KOPT-K1 (cell line): ENCODE results near the gene STON2.

Experiments
- H3K27ac ChIP-seq: fragments of 200-600 bp; sonication (generic); 2 replicates; pipeline ENCODE4 v1.5.1; 2016; ENCODE audit warnings: antibody characterized with exemption, mild to moderate bottlenecking, low read depth, low read length; ENCODE audit not compliant: poor library complexity, severe bottlenecking
- H3K36me3 ChIP-seq: fragments of 200-600 bp; sonication (generic); 2 replicates; pipeline ENCODE4 v1.5.1; 2017; ENCODE audit warnings: antibody characterized with exemption, mild to moderate bottlenecking, low read length, moderate library complexity; ENCODE audit not compliant: insufficient read depth
- H3K9me3 ChIP-seq: fragments of 200-600 bp; sonication (generic); 2 replicates; pipeline ENCODE4 v1.5.1; 2017; ENCODE audit warnings: antibody characterized with exemption, low read length, mild to moderate bottlenecking; ENCODE audit not compliant: insufficient read depth, poor library complexity, severe bottlenecking

Gene STON2

DNA sequence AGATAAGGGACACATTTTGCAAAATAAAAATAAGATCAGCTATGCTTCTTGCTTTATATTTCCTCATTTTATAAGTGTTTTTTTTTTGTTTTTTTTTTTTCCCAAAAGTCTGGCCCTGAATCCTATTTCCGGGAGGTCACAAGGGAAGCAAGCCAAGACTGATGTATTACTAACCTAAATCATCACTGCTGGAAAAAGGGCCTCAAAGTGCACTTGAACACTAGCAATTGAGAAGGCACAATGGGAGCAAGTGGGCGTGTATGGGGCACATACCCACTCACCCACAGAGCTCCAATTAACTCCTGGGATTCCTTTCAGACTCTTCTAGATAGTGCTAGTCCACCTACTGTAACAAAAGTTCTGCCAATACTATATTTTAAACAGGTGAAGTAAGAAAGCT lies 58.8 kb downstream of the STON2 start:
- Histone ChIP-seq H3K36me3 (no peaks in the 10 kb centered on the region), H3K27ac (no peak overlapping the region), H3K9me3 (no peaks in the 10 kb centered on the region)

DNA sequence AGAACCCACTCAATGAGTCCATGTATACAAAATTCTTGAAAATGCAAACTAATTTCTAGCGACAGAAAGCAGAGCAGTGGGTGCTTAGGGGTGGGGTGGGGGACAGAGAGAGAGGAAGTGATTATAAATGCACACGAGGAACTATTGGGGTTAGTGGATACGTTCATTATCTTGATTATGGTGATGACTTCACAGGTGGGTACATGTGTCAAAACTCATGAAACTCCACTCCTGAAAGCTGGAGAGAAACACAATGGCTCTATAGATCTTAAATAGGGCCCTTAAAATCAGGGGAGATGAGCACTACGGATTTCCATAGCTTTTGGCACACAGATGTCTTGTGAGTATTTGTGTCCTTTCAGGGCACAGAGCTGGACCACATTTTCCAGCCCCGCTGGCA lies 59.9 kb downstream of the STON2 start:
- H3K27ac ChIP-seq, result no peak overlapping the region
- H3K36me3 ChIP-seq, result no peaks in the 10 kb centered on the region
- no peaks in the 10 kb centered on the region for H3K9me3 ChIP-seq

DNA sequence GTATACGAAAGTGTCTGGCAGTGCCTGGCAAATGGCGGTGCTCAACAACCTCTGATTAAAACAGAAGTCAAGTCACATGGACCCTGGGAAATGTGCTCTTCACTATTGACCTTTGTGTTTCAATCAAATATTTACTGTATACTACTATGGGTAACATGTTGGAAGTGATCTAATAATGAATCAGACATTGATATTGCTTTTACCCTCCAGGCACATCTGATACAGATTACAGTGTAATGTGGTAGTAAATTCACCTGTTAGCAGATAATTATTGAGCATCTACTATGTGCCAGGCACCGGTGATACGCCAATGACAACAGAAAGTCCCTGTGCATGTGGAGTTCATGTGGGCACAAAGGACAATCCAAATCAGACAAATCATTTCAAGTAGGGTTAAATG lies 63.1 kb downstream of the STON2 start:
- Histone ChIP-seq H3K9me3 (no peaks in the 10 kb centered on the region), H3K27ac (no peak overlapping the region), H3K36me3 (no peaks in the 10 kb centered on the region)

DNA sequence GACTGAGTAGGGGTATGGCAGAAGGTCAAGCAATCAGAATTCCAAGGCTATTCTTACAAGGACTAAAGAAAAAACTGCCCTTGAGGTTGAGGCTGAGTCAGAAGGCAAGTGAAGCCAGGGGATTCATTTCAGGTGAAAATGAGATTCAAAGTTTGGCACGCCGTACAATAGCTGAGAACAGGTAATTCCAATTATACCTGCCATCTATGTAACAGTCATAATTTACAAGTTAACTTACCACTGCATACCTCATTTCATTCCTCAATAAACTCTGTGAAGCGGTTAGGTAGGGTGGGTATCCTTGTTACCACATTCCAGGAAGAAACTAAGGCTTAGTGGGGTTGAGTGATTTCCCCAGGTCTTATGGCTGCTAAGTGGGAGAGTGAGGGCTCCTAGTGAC lies 64.1 kb downstream of the STON2 start:
- Histone ChIP-seq H3K27ac (no peak overlapping the region), H3K9me3 (no peaks in the 10 kb centered on the region), H3K36me3 (no peaks in the 10 kb centered on the region)

DNA sequence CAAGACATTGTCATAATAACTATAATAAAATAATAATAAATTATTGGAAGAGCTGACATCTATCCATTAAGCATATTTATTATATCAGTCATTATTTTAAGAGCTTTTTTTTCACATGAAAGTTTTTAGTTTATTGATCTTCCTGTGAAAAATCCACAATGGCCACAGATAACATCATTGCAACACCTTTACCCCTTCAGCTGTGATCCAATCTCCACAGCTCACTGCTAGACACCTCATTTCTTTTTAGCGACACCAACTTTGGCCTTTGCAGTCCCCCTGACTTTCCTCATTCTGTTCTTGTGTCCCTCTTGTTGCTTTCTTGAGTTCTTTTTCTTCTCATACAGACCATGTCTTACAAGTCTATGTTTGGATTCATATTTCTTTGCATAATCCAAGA lies 67.4 kb downstream of the STON2 start:
- no peaks in the 10 kb centered on the region for H3K36me3 ChIP-seq
- no peaks in the 10 kb centered on the region for H3K9me3 ChIP-seq
- H3K27ac ChIP-seq, result no peak overlapping the region

DNA sequence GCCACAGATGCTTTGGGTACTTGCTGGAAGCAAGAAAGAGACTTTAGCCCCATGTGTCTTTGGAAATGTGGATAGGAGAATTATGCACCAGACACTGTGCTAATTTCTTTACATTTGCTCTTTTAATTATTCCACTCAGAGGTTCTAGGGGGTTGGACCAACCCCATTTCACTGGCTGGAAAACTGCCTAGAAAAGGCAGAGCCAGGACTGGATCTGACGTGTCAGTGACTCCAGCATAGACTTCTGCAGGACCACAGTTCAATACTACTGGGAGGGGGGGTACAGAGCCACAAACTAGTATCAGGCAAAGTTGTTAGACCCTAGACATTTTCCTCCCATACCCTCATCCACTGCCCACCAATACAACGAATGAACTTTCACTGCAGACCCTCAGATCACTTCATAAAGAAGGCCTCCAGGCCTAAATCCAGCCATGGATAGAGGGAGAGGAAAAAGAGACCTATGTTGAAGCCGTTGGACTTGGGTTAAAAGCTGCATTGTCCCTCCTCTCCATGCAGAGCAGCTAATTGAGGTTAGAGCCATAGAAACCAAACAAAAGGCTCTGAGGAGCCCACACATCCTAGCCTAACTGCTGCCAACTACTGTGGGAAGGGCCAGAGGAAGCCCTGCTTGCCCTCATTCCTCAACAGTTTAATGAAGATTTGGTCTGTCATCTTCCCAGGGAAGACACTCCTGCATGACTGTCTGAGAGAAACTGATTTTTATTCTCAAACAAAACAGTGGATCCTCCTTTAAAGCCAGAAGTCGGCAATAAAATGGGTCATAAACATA lies 68.7 kb downstream of the STON2 start:
- Histone ChIP-seq H3K36me3 (no peaks in the 10 kb centered on the region), H3K27ac (no peak overlapping the region), H3K9me3 (no peaks in the 10 kb centered on the region)

DNA sequence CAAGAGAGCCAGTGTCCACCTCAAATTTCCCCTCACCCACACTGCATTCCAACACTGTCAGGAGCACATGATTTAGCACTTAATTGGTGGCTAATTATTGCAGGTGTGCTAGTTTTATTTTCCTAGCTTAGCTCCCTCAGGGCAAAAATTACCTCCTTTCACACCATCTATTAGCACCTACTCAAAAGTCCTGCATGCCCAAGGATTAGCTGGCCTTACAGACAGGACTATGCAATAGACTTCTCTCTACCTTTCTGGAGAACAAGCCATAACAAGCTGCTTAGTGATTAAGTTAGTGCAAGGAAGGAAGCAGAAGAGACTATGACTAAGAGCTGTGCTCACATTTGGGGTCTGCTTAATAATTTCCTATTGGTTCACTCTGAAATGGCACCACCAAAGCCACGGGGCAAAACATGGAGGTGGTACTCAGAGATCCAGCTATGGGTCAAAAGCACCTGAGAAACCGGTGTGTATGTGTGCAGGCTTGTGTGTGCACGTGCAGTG lies 69.5 kb downstream of the STON2 start:
- Histone ChIP-seq H3K27ac (no peak overlapping the region), H3K9me3 (no peaks in the 10 kb centered on the region), H3K36me3 (no peaks in the 10 kb centered on the region)

DNA sequence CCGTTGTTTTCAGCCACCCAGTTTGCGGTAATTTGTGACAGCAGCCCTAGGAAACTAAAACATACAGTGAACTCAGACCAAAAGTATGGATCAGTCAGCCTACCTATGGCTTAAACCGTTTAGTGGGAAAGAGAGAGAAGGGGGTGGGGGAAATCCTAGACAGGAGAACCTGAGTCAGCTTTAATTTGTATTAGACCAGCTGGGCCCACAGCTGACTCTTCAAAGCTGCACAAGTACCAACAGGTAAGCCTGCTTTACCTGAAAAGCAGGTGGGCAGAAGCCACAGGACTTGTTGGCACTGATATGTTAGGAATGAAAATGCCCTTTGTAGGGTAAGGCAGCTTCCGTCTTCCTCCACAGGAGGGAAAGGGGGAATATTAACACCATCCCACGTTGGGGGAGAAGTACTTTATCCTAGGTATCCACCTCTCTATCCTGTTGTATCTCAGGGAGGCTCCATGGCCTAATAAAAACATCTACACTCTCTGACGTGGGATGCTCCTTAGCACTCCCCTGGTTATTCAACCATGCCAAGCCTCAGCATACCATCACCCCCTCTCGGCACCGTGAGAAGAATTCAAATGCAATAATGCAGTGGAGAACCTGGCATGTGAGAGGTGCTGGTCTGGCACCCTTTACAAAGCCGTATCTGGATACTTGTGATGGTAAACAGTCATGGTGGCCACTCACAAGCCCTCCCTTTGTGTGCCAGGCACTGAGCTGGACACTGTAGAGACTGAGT lies 70.3 kb downstream of the STON2 start:
- Histone ChIP-seq H3K36me3 (no peaks in the 10 kb centered on the region), H3K9me3 (no peaks in the 10 kb centered on the region), H3K27ac (no peak overlapping the region)

DNA sequence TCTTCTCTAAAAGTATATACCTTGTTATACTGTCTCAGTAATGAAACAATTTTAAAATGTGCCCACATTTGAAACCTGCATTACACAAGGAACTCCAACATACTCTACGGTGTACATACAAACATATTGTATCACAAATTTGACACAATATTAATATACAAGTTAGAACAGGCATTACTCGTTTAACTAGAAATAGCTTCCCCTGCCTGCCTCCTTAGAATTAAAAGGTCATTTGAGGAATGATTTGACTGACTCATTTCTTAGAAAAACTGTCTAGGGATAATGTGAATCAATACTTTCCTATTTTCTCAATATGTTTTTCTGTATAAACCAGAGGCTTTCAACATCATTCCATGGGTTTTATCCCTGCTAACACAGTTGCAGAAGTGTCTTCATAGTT lies 73.7 kb downstream of the STON2 start:
- H3K36me3 ChIP-seq, result no peaks in the 10 kb centered on the region
- H3K9me3 ChIP-seq, result no peaks in the 10 kb centered on the region
- H3K27ac ChIP-seq, result no peak overlapping the region

DNA sequence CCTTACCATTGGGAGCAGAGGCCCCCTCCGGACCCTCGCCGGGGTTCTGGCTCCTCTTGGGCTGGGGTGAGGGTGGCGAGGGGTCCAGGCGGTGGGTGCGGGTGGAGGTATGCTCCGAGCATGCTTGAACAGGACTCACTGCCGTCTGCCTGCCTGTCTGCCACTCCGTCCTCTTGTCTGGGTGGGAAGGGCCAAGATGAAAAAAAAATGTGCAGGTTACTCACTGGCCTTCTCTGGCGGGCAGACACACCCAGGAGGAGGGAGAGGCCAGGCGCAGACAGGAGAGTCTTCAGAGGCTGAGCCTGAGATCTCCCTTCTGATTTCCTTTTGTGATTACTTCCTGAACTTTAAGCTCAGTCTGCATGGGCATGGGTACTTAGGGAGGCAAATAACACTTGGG lies 76.1 kb downstream of the STON2 start:
- H3K27ac ChIP-seq, result no peak overlapping the region
- no peaks in the 10 kb centered on the region for H3K9me3 ChIP-seq
- H3K36me3 ChIP-seq, result no peaks in the 10 kb centered on the region

DNA sequence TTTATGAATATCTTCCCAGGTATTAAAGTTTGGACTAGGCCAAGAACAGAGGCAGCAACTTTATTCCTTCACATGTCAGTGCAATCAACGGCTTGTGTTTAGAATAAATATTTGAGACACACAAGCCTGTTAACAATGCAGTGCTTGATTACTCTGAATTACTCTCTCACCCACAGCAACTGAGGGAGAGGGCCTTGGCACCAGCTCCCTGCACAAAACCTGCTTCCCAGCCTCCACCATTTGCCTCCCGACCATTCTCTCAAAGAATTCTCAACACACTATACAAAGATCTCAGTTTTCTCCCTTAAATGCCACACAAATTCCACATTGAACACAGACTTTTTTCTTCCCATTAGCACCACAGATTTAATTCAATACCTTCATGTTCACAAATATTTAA lies 77.0 kb downstream of the STON2 start:
- Histone ChIP-seq H3K36me3 (no peaks in the 10 kb centered on the region), H3K9me3 (no peaks in the 10 kb centered on the region), H3K27ac (no peak overlapping the region)

DNA sequence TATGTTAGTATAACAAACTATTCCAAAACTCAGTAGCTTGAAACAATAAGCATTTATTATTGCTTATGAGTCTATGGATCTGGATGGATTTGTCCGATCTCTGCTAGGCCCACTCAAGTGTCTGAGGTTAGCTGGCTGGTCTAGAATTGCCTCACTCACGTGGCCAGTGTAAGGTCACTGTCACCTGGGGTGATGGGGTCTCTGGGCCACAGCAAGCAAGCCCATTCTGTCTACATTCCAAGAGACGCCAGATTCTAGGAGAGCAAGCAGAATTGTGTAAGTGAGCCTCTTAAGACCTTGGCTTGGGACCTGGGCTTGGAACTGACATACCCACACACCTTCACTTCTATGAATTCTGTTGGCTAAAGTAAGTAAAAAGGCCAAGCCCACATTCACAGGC lies 80.2 kb downstream of the STON2 start:
- no peaks in the 10 kb centered on the region for H3K9me3 ChIP-seq
- H3K36me3 ChIP-seq, result no peaks in the 10 kb centered on the region
- H3K27ac ChIP-seq, result no peak overlapping the region

DNA sequence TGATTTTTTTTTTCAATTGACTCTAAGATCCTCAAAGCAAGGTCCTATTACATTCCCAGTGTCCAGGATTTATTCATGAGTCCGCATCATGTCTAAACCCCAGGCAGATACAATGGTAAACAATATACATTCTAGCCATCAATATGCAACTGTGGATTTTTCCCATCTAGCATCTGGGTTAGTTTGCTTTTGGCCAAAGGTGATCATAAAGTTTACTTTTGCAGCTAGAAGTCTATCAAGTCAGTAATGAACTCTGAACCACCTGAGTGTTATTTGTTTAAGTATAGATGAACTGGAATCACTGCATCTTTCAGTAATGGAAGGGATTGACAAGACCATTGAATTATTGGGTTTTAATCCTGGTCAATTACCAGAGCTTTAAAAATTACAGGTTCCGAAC lies 80.8 kb downstream of the STON2 start:
- Histone ChIP-seq H3K36me3 (no peaks in the 10 kb centered on the region), H3K9me3 (no peaks in the 10 kb centered on the region), H3K27ac (no peak overlapping the region)

DNA sequence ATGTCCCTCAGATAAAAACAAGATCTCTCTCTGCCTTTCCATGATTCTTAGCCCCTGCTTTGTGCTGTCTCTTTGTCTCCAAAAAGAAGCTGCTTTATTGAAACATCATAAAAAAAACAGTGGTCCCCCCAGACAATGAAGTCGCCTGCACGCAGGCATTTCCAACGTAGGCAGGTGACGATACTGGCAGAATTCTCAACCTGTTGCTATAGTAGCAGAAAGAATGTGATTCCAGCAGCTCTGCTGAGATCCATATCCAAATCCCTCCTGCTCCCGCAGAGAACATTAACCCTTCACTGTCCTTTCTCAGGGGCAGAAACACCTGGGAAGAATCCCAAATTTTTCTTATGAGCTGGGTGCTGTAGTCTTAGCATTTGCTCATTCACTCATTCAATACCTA lies 84.8 kb downstream of the STON2 start:
- Histone ChIP-seq H3K27ac (no peak overlapping the region), H3K9me3 (no peaks in the 10 kb centered on the region), H3K36me3 (no peaks in the 10 kb centered on the region)

DNA sequence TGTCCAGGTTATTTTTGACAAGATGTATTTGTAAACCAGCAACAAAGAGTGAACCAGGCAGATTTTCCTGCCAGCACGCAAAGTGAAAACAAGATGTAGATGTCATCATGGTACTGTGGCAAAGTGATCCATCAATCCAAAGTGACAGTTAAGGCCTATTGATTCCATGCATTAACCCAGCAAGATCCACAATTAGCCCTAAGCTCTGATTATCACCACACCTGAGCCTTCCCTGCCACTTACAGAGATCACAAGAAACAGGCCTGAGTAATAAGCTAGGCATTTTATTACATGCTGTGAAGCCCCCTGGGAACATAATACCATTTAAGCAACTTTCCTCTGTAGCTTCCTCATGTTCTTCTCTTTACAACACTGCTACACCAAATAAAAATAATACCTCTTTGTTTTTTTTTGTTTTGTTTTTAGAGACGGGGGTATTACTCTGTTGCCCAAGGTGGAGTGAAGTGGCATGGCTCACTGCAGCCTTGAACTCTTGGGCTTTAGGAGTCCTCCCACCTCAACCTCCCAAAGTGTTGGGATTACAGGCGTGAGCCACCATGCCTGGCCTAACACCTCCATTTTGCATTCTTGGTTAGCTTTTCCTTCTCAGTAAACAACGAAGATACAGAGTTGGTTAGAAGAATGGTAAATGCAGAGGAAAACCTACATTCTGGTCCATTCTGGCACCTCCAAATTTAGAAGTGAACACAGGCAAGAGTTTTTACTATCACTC lies 85.5 kb downstream of the STON2 start:
- H3K9me3 ChIP-seq, result no peaks in the 10 kb centered on the region
- H3K36me3 ChIP-seq, result no peaks in the 10 kb centered on the region
- no peak overlapping the region for H3K27ac ChIP-seq
